ENCODE data around the gene ADAM15. TPM values are rescaled to one million over a fixed set of nuclear protein-coding genes. Genes with fewer than 3 reads are reported as not detected.

The ADAM15 gene
- polyA plus RNA-seq, 3 donors: 44.5 to 202 (median 74.3) TPM

- H3K79me2 ChIP-seq (ENCODE audit: insufficient read depth, low read length): peaks cover 15% of the 10 kb centered on the region
- peaks cover 0 to 7% (median 4%) of the 10 kb centered on the region in 3 donors for H3K27me3 Mint-ChIP-seq (ENCODE audit: low read depth in 3 of 3)
- H3K4me1 ChIP-seq (ENCODE audit: control insufficient read depth in 1 of 2, insufficient read depth in 2 of 2, low read length in 2 of 2): peaks cover 31 to 50% of the 10 kb centered on the region in 2 donors
- H3K27ac Mint-ChIP-seq: no peak overlapping the region
- no peak overlapping the region for H3K4me3 Mint-ChIP-seq
- no peak overlapping the region for H3K4me3 ChIP-seq (replicated peaks in 1 of 3; ENCODE audit: low read depth in 2 of 3, low read length in 3 of 3)
- peaks cover 25% of the 10 kb centered on the region for H4K20me1 ChIP-seq (ENCODE audit: insufficient read depth, low read length)
- no peak for TF ChIP-seq CTCF (IDR thresholded peaks at IDR 0.05)
- H3K27me3 ChIP-seq (ENCODE audit: control insufficient read depth in 2 of 2, insufficient read depth in 2 of 2, low read length in 2 of 2): no peaks in the 10 kb centered on the region
- H3K4me1 Mint-ChIP-seq: peaks cover 36% of the 10 kb centered on the region
- H3K9me3 Mint-ChIP-seq: no peaks in the 10 kb centered on the region
- H3K9me3 ChIP-seq (replicated peaks in 1 of 2; ENCODE audit: control insufficient read depth in 1 of 2, insufficient read depth in 1 of 2, low read length in 2 of 2): no peaks in the 10 kb centered on the region
- peaks cover 3 to 4% of the 10 kb centered on the region in 2 donors for H3K36me3 Mint-ChIP-seq
- H3K9ac ChIP-seq (ENCODE audit: insufficient read depth, low read length, poor library complexity, severe bottlenecking): no peak overlapping the region
- no peak for DNase-seq
- H3K27ac ChIP-seq (ENCODE audit: low read depth in 1 of 2, low read length in 2 of 2): no peak overlapping the region
- H2AFZ ChIP-seq (ENCODE audit: insufficient read depth, low read depth, low read length, poor library complexity, severe bottlenecking): no peak overlapping the region
- H3K36me3 ChIP-seq (replicated peaks in 1 of 2; ENCODE audit: control insufficient read depth in 1 of 2, insufficient read depth in 2 of 2, low read length in 2 of 2): peaks cover 3% of the 10 kb centered on the region in 2 donors
- intact Hi-C loops (cut with micrococcal nuclease): loop anchor here in 1 of 2 donors (5.0 kb wide), 1 partner anchor 76 kb away; the partner anchor contains the start of genes CKS1B and SHC1
- 98% methylated on average over 6 of the region's 8 CpGs for WGBS (ENCODE audit: insufficient coverage)
- no peak overlapping the region for H3K4me2 ChIP-seq (replicated peaks; ENCODE audit: extremely low read depth, low read length, poor library complexity, severe bottlenecking)
Observed at GRCh38 chr1:155048449-155049334, 2.4 kb upstream of the ADAM15 start.

GRCh38 chr1:155049651-155050559, 1.2 kb upstream of the ADAM15 start:
- Histone ChIP-seq H3K9me3 (replicated peaks in 1 of 2; ENCODE audit: control insufficient read depth in 1 of 2, insufficient read depth in 1 of 2, low read length in 2 of 2) (no peaks in the 10 kb centered on the region), H3K4me3 (replicated peaks in 1 of 3; ENCODE audit: low read depth in 2 of 3, low read length in 3 of 3) (peak overlapping the region; percentile 1 to 96 (median 84)), H3K4me2 (replicated peaks; ENCODE audit: extremely low read depth, low read length, poor library complexity, severe bottlenecking) (peak overlapping the region; percentile 100), H3K4me1 (ENCODE audit: control insufficient read depth in 1 of 2, insufficient read depth in 2 of 2, low read length in 2 of 2) (peaks cover 28 to 46% of the 10 kb centered on the region in 2 donors), H4K20me1 (ENCODE audit: insufficient read depth, low read length) (peaks cover 34% of the 10 kb centered on the region), H2AFZ (ENCODE audit: insufficient read depth, low read depth, low read length, poor library complexity, severe bottlenecking) (peak overlapping the region; percentile 95), H3K27ac (ENCODE audit: low read depth in 1 of 2, low read length in 2 of 2) (no peak overlapping the region), H3K9ac (ENCODE audit: insufficient read depth, low read length, poor library complexity, severe bottlenecking) (no peak overlapping the region), H3K36me3 (replicated peaks in 1 of 2; ENCODE audit: control insufficient read depth in 1 of 2, insufficient read depth in 2 of 2, low read length in 2 of 2) (peaks cover 15% of the 10 kb centered on the region in 2 donors), H3K27me3 (ENCODE audit: control insufficient read depth in 2 of 2, insufficient read depth in 2 of 2, low read length in 2 of 2) (no peaks in the 10 kb centered on the region), H3K79me2 (ENCODE audit: insufficient read depth, low read length) (peaks cover 20% of the 10 kb centered on the region)
- Mint-ChIP-seq H3K4me1 (peaks cover 30% of the 10 kb centered on the region), H3K36me3 (peaks cover 12 to 13% of the 10 kb centered on the region in 2 donors), H3K4me3 (peak overlapping the region; percentile 82 to 84), H3K9me3 (no peaks in the 10 kb centered on the region), H3K27me3 (ENCODE audit: low read depth in 3 of 3) (peaks cover 0 to 5% (median 1%) of the 10 kb centered on the region in 3 donors), H3K27ac (peak overlapping the region in 3 of 7 donors; percentile 14 to 89 (median 48))
- intact Hi-C loops (cut with micrococcal nuclease): loop anchor here (5.0 kb wide), 4 partner anchors 37 to 78 kb away; partner anchors contain the start of genes CKS1B (in 1 of the 2), SHC1 (in 1 of the 2) and ZBTB7B (in 1 of the 2)
- no peak for TF ChIP-seq CTCF (IDR thresholded peaks at IDR 0.05)
- WGBS (ENCODE audit: insufficient coverage): 24% methylated on average over 7 of the region's 10 CpGs
- no peak for DNase-seq

All from CD14-positive monocyte (primary cell).